Activated effector memory CD4-positive, alpha-beta T cell treated with anti-CD3 and anti-CD28 coated beads, Interleukin-2, amount 50 U/mL, for 16 hours (primary cell): Measurements from ENCODE around the gene RTN1.
"Not testable (repeated sequence)": the region's sequence is repeated elsewhere in the genome, so short reads cannot be mapped to it uniquely, and the experiment has no call there.

Experiments
- DNase-seq: peaks from one replicate; pipeline ENCODE4 v3.0.0-alpha.2; 2020

The RTN1 gene

GRCh38 chr14:59691266-59691665, 179.3 kb downstream of the RTN1 start:
- DNase-seq, result no peak

DNA sequence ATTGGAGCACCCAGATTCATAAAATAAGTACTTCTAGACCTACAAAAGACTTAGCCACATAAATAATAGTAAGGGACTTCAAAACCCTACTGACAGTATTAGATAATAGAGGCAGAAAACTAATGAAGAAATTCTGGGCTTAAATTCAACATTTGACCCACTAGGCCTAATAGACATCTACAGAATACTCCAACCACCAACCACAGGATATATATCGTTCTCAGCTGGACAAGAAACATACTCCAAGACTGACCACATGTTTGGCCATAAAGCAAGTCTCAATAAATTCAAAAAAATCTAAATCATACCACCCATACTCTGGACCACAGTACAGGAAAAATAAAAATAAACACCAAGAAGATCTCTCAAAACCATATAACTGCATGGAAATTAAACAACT, 180.2 kb downstream of the RTN1 start:
- DNase-seq, result no peak

- no peak for DNase-seq
These were observed 182.1 kb downstream of the RTN1 start for GRCh38 chr14:59688224-59689170.

GRCh38 chr14:59687663-59688062, 182.9 kb downstream of the RTN1 start:
- DNase-seq, result no peak

DNA sequence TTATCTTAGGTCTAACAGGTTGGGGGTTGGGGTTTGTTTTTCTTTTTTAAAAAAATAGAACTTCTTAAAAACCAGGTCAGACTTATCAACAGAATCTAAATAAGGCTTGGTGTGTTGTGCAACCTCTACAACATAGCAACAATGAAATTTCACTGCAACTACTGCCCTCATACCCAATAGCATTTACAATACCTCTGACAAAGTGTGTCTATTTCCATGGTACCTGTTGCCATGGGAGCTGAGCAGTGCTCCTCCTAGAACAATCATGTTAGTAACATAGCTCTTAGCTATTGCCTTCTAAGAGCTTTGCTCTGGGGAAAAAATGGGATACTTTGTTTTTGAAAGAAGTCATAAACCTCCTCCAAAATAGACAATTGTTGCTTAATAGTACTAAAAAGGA, 190.7 kb downstream of the RTN1 start:
- no peak for DNase-seq

GRCh38 chr14:59678352-59678751, 192.2 kb downstream of the RTN1 start:
- no peak for DNase-seq

- no peak for DNase-seq
These were observed 192.8 kb downstream of the RTN1 start for GRCh38 chr14:59677771-59678231.

- DNase-seq, result no peak
These were observed 195.2 kb downstream of the RTN1 start for GRCh38 chr14:59675394-59675793.

- DNase-seq, result no peak
These were observed 205.8 kb downstream of the RTN1 start for GRCh38 chr14:59664741-59665140.

DNA sequence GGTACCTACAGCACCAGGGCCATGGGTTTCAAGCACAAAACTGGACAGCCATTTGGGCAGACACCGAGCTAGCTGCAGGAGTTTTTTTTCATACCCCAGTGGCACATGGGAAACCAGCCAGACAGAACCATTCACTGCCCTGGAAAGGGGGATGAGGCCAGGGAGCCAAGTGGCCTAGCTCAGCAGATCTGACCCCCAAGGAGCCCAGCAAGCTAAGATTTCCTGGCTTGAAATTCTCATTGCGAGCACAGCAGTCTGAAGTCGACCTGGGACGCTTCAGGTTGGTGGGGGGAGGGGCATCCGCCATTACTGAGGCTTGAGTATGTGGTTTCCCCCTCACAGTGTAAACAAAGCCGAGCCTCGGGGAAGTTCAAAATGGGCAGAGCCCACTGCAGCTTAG, 212.8 kb downstream of the RTN1 start:
- no peak for DNase-seq

DNA sequence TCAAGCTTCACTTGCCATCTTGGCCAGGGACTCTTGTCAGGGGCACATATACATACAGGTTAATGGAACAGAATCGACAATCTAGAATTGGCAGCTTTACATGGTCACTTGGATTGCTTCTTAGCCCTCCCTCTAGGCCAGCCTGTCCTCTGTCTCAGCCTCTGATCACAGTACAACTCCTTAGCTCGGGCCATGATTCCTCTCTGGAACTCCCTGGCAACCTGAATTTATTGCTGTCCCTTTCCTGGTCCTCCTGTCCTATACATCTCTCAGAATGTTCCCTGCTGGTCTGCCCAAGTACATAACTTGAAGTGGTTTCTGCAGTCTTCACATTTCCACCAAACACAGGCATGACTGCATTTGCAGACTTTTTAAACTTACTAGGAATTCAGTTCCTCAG, 214.1 kb downstream of the RTN1 start:
- DNase-seq, result no peak

GRCh38 chr14:59654131-59654530, 216.4 kb downstream of the RTN1 start:
- not testable (repeated sequence) for DNase-seq

DNA sequence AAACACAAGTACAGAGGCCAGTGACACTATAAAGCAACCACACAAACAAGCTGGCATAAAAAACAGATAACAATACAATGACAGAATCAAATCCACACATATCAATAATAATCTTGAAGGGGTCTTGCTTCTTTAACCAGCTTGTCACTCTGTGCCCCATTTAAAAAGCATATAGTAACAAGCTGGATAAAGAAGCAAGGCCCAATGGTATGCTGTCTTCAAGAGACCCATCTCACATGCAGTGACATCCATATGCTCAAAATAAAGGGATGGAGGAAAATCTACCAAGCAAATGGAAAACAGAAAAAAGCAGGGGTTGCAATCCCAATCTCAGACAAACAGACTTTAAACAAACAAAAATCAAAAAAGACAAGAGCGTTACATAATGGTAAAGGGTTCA, 223.7 kb downstream of the RTN1 start:
- DNase-seq, result not testable (repeated sequence)

DNA sequence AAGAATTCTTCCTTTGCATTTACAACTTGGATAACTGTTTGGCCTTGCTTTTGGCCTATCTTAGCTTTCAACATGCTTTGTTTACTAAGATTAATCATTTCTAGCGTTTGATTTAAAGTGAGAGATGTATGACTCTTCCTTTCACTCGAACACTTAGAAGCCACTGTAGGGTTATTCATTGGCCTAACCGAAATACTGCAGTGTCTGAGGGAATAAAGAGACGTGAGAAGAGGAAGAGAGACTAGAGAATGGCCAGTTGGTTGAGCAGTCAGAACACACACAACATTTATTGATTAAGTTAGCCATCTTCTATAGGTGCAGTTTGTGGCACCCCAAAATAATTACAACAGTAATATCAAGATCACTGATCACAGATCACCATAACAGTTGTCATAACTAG, 231.7 kb downstream of the RTN1 start:
- DNase-seq, result no peak

GRCh38 chr14:59634617-59635016, 236.0 kb downstream of the RTN1 start:
- DNase-seq, result no peak

- no peak for DNase-seq
These were observed 237.1 kb downstream of the RTN1 start for GRCh38 chr14:59633486-59633885.

DNA sequence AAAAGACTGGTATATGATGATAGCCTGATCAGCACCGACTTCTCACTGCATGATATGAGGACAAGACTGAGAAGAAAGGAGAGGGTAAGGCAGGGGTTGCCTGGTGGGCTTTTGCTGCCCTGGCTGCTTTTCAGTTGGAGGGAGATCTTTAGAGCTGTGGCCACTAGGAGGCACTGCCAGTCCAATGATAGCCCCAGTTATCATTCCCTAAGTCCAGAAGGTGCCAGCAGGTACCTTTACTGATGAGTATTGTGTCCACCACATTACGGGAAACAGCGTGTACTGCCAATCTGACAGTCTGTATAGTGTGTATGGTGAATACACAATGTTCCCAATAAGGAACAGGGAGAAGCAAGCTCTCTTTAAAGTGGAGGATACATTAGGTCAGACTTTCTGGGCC, 238.2 kb downstream of the RTN1 start:
- DNase-seq, result no peak

DNA sequence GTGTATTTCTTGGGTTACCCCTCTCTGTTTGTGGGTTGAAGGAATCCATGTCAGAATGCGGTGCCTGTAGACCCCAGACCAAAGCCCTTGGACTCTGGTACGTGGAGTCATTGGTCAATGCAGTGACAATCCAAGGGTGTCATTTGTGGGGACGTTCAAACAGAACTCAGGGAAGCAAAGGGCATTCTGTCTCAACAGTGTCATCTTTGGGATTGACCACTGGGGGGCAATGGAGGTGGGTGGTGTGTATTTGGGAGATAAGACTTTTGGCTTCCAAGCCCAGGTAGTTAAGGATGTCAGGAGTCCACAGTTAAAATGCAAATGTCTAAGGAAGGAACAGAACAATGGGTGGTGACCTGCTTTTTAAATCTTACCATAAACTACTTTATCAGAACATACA, 239.3 kb downstream of the RTN1 start:
- no peak for DNase-seq

GRCh38 chr14:59630288-59630963, 240.2 kb downstream of the RTN1 start:
- DNase-seq, result no peak

- no peak for DNase-seq
These were observed 240.9 kb downstream of the RTN1 start for GRCh38 chr14:59629444-59630287.

DNA sequence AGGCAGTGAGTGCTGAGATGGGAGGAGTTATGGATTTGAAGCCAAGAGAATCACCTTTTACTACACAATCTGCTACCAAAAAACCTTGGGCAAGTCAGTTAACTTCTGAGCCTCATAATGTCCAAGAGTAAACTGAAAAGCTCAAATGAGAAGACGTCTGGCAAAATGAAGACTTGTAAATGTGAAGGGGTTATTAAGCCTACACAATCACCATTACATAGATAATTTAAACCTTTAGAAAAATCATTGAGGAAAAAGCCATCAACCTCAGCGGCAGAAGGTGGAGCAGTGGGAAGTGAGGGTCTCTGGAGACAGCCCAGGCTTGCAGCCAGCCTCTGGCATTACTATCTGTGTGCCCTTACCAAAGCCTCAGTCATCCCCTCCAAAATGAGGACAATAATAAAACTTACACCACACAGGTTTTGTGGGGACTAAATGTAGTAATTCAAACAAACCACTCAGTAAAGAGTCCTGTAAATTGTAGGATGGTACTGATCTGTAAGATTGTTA, 243.5 kb downstream of the RTN1 start:
- no peak for DNase-seq

GRCh38 chr14:59622631-59623030, 247.9 kb downstream of the RTN1 start:
- DNase-seq, result no peak

GRCh38 chr14:59619061-59619460, 251.5 kb downstream of the RTN1 start:
- DNase-seq, result no peak
